Caki2 (cell line): ENCODE results near the gene RGMA. TPM values are rescaled to one million over a fixed set of nuclear protein-coding genes. Genes with fewer than 3 reads are reported as not detected.

Experiments used
- DNase-seq: peaks from one replicate; pipeline ENCODE4 v3.0.0-alpha.2; 2015; ENCODE audit warnings: low read depth
- in situ Hi-C: cut with HindIII; loops from 2 replicates; pipeline ENCODE4 v1.10.0; 2016; ENCODE audit warnings: low sequenced_read_pairs, low pct_unique_long_range_greater_than_20kb, mixed read lengths
- total RNA-seq: library from RNA; depleted of rRNA; stranded (reverse); fragments of >200 nt; shearing (Covaris generic); gene quantifications from 2 replicates; pipeline ENCODE4 v1.2.3, GENCODE V29; 2014; ENCODE audit warnings: low replicate concordance; rRNA removed

Gene RGMA
- total RNA-seq, 1 experiment from 2014 or later, result 0.03 TPM

- in situ Hi-C loops, result no loop called here
- DNase-seq, result no peak
Measured at GRCh38 chr15:93001156-93001555, 87.9 kb downstream of the RGMA start.

DNA sequence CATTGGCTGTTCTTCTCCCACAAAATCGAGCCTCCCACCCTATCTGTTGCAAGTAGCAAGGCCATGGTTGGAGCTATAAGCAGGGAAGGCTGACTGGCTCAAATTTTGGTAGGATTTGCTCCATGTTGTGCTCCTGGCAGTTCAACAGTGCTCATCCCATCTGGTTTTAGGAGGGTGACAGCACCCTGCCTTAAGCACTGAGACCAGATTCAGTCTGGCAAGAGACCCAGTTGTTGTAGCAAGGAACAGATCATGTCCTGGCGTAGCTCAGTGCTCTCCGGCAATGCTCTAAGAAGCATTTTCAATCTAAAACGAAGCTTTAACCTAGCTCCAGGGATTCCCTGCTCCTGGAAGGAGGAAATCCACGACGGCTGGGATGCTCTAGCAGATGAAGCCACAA, 91.2 kb downstream of the RGMA start:
- no peak for DNase-seq
- in situ Hi-C loops, result no loop called here

DNA sequence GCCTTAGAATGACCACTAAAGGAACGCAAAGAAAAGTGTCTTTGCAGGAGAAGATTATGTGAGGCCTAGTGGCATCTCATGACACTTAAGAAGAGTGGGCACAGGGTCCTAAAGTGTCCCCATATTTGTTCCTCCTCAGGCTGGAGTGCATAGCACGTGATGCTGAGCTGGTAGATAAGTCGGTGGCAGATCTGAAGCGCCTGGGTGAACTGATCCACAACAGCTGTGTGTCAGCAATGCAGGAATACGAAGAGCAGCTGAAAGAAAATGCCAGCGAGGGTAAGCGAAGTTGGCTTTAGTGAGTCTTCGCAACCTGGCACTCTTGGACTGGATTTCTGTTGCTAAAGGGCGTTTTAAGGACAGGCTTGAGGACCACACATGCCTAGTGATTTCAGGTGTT, 96.3 kb downstream of the RGMA start:
- in situ Hi-C loops, result no loop called here
- DNase-seq, result no peak

DNA sequence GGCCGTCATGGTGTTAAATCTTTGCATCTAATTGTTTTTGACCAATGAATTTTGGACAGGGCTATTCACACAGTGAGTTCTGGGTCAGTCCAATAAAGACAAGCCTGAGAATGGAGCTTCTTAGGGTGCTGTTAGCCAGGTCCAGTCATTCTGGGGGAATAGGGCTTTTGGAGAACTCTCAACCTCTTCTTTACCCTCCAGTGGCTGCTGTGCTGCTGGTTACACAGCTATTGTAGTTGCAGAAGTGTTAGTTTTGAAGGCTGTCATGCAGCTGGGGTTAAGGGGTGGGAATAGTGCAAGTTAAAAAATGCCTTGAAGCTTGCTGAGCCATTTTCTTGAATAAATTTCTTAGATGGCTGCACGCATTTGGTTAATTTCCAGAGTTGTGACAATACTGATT, 99.0 kb downstream of the RGMA start:
- DNase-seq, result no peak
- in situ Hi-C loops, result no loop called here

DNA sequence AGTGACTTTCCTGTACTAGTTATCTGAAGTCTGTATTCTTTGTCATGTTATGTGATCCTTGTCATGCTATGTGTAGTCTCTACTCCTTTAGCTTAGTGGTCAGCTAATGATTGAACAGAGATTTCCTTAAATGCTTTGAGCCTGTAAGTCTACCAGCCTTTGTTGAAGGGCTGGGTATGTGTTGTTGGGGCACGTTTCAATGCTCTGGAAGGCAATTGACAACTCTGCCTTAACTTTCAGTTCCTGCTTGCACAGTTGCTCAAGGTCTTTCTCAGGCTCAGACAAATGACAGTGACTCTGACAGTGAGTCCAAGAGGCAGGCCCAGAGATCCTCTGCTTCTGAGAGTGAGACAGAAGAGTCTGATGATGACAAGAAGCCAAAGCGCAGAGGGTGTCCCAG, 99.5 kb downstream of the RGMA start:
- no peak for DNase-seq
- in situ Hi-C loops, result no loop called here

Other genes with a start within 250 kb of the RGMA start
- 26.6 and 83.0 TPM in 2 replicates for gene CHD2, start 188.9 kb downstream of the RGMA start, total RNA-seq